NCI-H1694 (cell line): ENCODE results near the gene CLCNKB.
"Not testable (repeated sequence)": the region's sequence is repeated elsewhere in the genome, so short reads cannot be mapped to it uniquely, and the experiment has no call there.

Experiments
- DNase-seq: peaks from one replicate; lab custom pipeline; 2025; lab: John Stamatoyannopoulos, UW

The CLCNKB gene

GRCh38 chr1:16033103-16033632 lies 10.4 kb upstream of the CLCNKB start:
- DNase-seq: not testable (repeated sequence)

GRCh38 chr1:16036461-16036860 lies 7.1 kb upstream of the CLCNKB start:
- not testable (repeated sequence) for DNase-seq

- DNase-seq: no peak
These were observed 5.0 kb upstream of the CLCNKB start for GRCh38 chr1:16038620-16038912.

GRCh38 chr1:16039871-16040270 lies 3.7 kb upstream of the CLCNKB start:
- DNase-seq: not testable (repeated sequence)

GRCh38 chr1:16041200-16041599 lies 2.4 kb upstream of the CLCNKB start:
- DNase-seq: no peak

GRCh38 chr1:16042096-16042495 lies 1.5 kb upstream of the CLCNKB start:
- no peak for DNase-seq

- DNase-seq: not testable (repeated sequence)
These were observed 928 bp upstream of the CLCNKB start for GRCh38 chr1:16042654-16043053.

GRCh38 chr1:16043950-16044349 lies 368 bp downstream of the CLCNKB start:
- no peak for DNase-seq

GRCh38 chr1:16046842-16047241 lies 3.3 kb downstream of the CLCNKB start:
- no peak for DNase-seq

- no peak for DNase-seq
These were observed 4.4 kb downstream of the CLCNKB start for GRCh38 chr1:16047791-16048475.

GRCh38 chr1:16048573-16049189 lies 5.1 kb downstream of the CLCNKB start:
- DNase-seq: no peak

- no peak for DNase-seq
These were observed 6.7 kb downstream of the CLCNKB start for GRCh38 chr1:16050328-16050727.

- no peak for DNase-seq
These were observed 7.5 kb downstream of the CLCNKB start for GRCh38 chr1:16051039-16051438.

- not testable (repeated sequence) for DNase-seq
These were observed 8.4 kb downstream of the CLCNKB start for GRCh38 chr1:16051949-16052348.

- DNase-seq: no peak
These were observed 10.4 kb downstream of the CLCNKB start for GRCh38 chr1:16053781-16054502.

- DNase-seq: no peak
These were observed 11.3 kb downstream of the CLCNKB start for GRCh38 chr1:16054598-16055540.

GRCh38 chr1:16055613-16056520 lies 12.3 kb downstream of the CLCNKB start:
- peak; percentile 81 for DNase-seq

- not testable (repeated sequence) for DNase-seq
These were observed 12.9 kb downstream of the CLCNKB start for GRCh38 chr1:16056521-16056912.

GRCh38 chr1:16057314-16057915 lies 13.8 kb downstream of the CLCNKB start:
- not testable (repeated sequence) for DNase-seq

- DNase-seq: not testable (repeated sequence)
These were observed 15.0 kb downstream of the CLCNKB start for GRCh38 chr1:16058394-16059120.
